Renal cortex interstitium (tissue), 11 donors: Measurements from ENCODE around the gene ACSS1. TPM values are rescaled to one million over a fixed set of nuclear protein-coding genes. Genes with fewer than 3 reads are reported as not detected.

ENCODE experiments used
- DNase-seq, 11 donors: peaks; one replicate each; pipeline ENCODE4 v3.0.0-alpha.2; 2013; ENCODE audit warnings: low read depth in 9 of 11, low spot score in 4 of 11; ENCODE audit errors: extremely low read depth in 1 of 11
- polyA plus RNA-seq, 3 donors: library from polyadenylated mRNA; unstranded; fragments of 120-200 nt; gene quantifications; one replicate each; pipeline ENCODE4 v1.2.1, GENCODE V29; 2013; ENCODE audit not compliant: insufficient read length in 3 of 3

Gene ACSS1
- polyA plus RNA-seq, 3 donors = 26.9 to 32.1 (median 27.1) TPM

GRCh38 chr20:24991897-24992486 lies 65.9 kb downstream of the ACSS1 start:
- DNase-seq = peak in 1 of 11 donors; percentile 18

- no peak for DNase-seq
Measured at GRCh38 chr20:24990810-24991252, 67.1 kb downstream of the ACSS1 start.

GRCh38 chr20:24989162-24989561 lies 68.8 kb downstream of the ACSS1 start:
- no peak for DNase-seq

- no peak for DNase-seq
Measured at GRCh38 chr20:24987873-24988835, 69.8 kb downstream of the ACSS1 start.

GRCh38 chr20:24987244-24987643 lies 70.7 kb downstream of the ACSS1 start:
- no peak for DNase-seq

GRCh38 chr20:24986436-24987015 lies 71.4 kb downstream of the ACSS1 start:
- no peak for DNase-seq

- DNase-seq = no peak
Measured at GRCh38 chr20:24985802-24986201, 72.1 kb downstream of the ACSS1 start.

- no peak for DNase-seq
Measured at GRCh38 chr20:24984961-24985640, 72.8 kb downstream of the ACSS1 start.

- no peak for DNase-seq
Measured at GRCh38 chr20:24983896-24984295, 74.0 kb downstream of the ACSS1 start.

- DNase-seq = no peak
Measured at GRCh38 chr20:24981790-24982189, 76.1 kb downstream of the ACSS1 start.

- DNase-seq = no peak
Measured at GRCh38 chr20:24981282-24981681, 76.7 kb downstream of the ACSS1 start.

- no peak for DNase-seq
Measured at GRCh38 chr20:24980291-24981053, 77.5 kb downstream of the ACSS1 start.

- DNase-seq = no peak
Measured at GRCh38 chr20:24979036-24979960, 78.6 kb downstream of the ACSS1 start.

GRCh38 chr20:24978513-24978912 lies 79.4 kb downstream of the ACSS1 start:
- no peak for DNase-seq

GRCh38 chr20:24977797-24978196 lies 80.1 kb downstream of the ACSS1 start:
- DNase-seq = no peak

- no peak for DNase-seq
Measured at GRCh38 chr20:24977336-24977735, 80.6 kb downstream of the ACSS1 start.

- DNase-seq = no peak
Measured at GRCh38 chr20:24972341-24972740, 85.6 kb downstream of the ACSS1 start.
